Cardiac muscle cell (in vitro differentiated cells and primary cell): ENCODE data around the gene FPR2. TPM values are rescaled to one million over a fixed set of nuclear protein-coding genes. Genes with fewer than 3 reads are reported as not detected.

Source experiments
- DNase-seq, 2 donors: peaks; one replicate each; pipeline versions ENCODE4 v3.0.0 to v3.0.0-alpha.2; 2010 to 2017; ENCODE audit warnings: low read depth in 1 of 2, low spot score in 1 of 2
- H3K27ac ChIP-seq: fragments of 200-600 bp; sonication (generic); 2 replicates; pipeline ENCODE4 v1.5.1; 2016
- H3K27me3 ChIP-seq: fragments of 200-600 bp; sonication (generic); 2 replicates; pipeline ENCODE4 v1.6.0; 2016; ENCODE audit warnings: control low read depth
- H3K36me3 ChIP-seq: fragments of 200-600 bp; sonication (generic); 2 replicates; pipeline ENCODE4 v1.5.1; 2016; ENCODE audit warnings: control low read depth
- H3K4me1 ChIP-seq: fragments of 200-600 bp; sonication (generic); 2 replicates; pipeline ENCODE4 v1.8.1; 2017; ENCODE audit warnings: low read depth, mild to moderate bottlenecking, mixed run types
- H3K4me3 ChIP-seq: fragments of 200-600 bp; sonication (generic); 2 replicates; pipeline ENCODE4 v1.5.1; 2016; ENCODE audit warnings: mild to moderate bottlenecking
- H3K9me3 ChIP-seq: fragments of 200-600 bp; sonication (generic); 2 replicates; pipeline ENCODE4 v1.5.1; 2017; ENCODE audit warnings: low read depth, mild to moderate bottlenecking, control low read depth
- polyA plus RNA-seq: library from polyadenylated mRNA; unstranded; fragments of >200 nt; fragmentation: Nextera tagmentation; extraction: Ambion mirVana; gene quantifications from 2 replicates; pipeline ENCODE4 v1.2.1, GENCODE V29; 2016
- total RNA-seq: library from RNA; depleted of rRNA; stranded (reverse); fragments of >200 nt; gene quantifications from 2 replicates; pipeline ENCODE4 v1.2.3, GENCODE V29; 2016
- TF ChIP-seq, protein P1 (sequence below): IDR thresholded peaks from 2 replicates; pipeline ENCODE4 v1.5.1; 2012; ENCODE audit warnings: low read depth, mild to moderate bottlenecking, low read length

The FPR2 gene
- total RNA-seq (not detected in 2 replicates), polyA plus RNA-seq (not detected in 2 replicates)

GRCh38 chr19:51760697-51761356 lies at the start of gene FPR2:
Gene FPR2 (plus strand): TSS chr19:51761180. CDS start chr19:51768659, 7,479 bp downstream.
- TF ChIP-seq, protein P1, sequence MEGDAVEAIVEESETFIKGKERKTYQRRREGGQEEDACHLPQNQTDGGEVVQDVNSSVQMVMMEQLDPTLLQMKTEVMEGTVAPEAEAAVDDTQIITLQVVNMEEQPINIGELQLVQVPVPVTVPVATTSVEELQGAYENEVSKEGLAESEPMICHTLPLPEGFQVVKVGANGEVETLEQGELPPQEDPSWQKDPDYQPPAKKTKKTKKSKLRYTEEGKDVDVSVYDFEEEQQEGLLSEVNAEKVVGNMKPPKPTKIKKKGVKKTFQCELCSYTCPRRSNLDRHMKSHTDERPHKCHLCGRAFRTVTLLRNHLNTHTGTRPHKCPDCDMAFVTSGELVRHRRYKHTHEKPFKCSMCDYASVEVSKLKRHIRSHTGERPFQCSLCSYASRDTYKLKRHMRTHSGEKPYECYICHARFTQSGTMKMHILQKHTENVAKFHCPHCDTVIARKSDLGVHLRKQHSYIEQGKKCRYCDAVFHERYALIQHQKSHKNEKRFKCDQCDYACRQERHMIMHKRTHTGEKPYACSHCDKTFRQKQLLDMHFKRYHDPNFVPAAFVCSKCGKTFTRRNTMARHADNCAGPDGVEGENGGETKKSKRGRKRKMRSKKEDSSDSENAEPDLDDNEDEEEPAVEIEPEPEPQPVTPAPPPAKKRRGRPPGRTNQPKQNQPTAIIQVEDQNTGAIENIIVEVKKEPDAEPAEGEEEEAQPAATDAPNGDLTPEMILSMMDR = no peak
- no peaks in the 10 kb centered on the region for H3K9me3 ChIP-seq
- no peaks in the 10 kb centered on the region for H3K36me3 ChIP-seq
- no peaks in the 10 kb centered on the region for H3K27me3 ChIP-seq
- H3K27ac ChIP-seq = no peak within 1 kb of the TSS
- DNase-seq = no peak
- no peaks in the 10 kb centered on the region for H3K4me1 ChIP-seq
- H3K4me3 ChIP-seq = no peak within 1 kb of the TSS

DNA sequence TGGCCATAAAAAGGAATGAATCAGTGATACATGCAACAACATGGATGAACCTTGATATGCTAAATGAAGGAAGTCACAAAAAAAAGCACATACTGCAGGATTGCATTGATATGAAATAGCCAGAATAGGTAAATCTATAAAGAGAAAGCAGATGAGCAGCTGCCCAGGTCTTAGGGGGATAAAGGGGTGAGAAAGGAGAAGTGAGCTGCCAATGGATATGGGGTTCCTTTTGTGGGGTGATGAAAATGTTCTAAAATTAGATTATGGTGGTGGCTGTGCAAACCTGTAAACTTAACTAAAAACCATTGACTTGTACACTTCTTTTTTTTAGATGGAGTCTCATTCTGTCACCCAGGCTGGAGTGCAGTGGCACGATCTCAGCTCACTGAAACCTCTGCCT lies 49.3 kb upstream of the FPR2 start:
- no peak overlapping the region for H3K27ac ChIP-seq
- H3K27me3 ChIP-seq = peaks cover 5% of the 10 kb centered on the region
- TF ChIP-seq, protein P1 = no peak

DNA sequence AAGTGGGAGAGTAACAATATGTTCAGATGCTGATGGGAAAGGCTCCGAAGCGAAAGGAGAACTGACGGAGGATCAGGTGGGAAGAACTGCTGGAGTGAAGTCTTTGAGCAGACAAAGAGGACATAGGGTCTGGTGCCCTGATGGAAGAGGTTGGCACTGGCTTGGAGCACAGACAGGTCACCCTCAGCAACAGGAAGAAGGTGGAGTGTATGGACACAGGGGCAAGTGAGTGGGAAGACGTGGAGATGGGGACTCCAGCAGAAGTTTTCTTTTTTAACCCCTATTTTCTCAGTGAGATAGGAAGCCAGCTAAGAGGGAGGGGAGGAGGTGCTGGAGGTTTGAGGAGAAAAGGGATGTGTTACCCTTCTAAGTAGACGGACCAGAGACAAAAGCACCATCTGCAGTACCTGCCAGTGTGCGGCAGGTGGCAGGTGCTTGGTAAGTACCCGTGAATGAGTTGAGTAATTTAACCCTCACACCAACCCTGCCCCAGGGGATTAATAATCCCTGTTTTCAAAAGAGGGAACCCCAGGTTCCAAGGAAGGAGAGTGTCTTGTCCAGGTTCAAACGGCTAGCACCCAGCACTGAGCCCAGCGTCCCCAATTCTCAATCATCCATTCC lies 48.4 kb upstream of the FPR2 start:
- peaks cover 13% of the 10 kb centered on the region for H3K27me3 ChIP-seq
- no peaks in the 10 kb centered on the region for H3K36me3 ChIP-seq
- H3K9me3 ChIP-seq = no peaks in the 10 kb centered on the region
- H3K4me3 ChIP-seq = no peak overlapping the region
- H3K4me1 ChIP-seq = no peaks in the 10 kb centered on the region
- H3K27ac ChIP-seq = no peak overlapping the region
- TF ChIP-seq, protein P1 = peak; percentile 43
- DNase-seq = peak in 1 of 2 donors; percentile 71

More for the DNA sequence above, 49.3 kb upstream of the FPR2 start:
- peaks cover 3% of the 10 kb centered on the region for H3K36me3 ChIP-seq
- H3K4me3 ChIP-seq = no peak overlapping the region
- H3K9me3 ChIP-seq = no peaks in the 10 kb centered on the region
- no peak for DNase-seq
- no peaks in the 10 kb centered on the region for H3K4me1 ChIP-seq

DNA sequence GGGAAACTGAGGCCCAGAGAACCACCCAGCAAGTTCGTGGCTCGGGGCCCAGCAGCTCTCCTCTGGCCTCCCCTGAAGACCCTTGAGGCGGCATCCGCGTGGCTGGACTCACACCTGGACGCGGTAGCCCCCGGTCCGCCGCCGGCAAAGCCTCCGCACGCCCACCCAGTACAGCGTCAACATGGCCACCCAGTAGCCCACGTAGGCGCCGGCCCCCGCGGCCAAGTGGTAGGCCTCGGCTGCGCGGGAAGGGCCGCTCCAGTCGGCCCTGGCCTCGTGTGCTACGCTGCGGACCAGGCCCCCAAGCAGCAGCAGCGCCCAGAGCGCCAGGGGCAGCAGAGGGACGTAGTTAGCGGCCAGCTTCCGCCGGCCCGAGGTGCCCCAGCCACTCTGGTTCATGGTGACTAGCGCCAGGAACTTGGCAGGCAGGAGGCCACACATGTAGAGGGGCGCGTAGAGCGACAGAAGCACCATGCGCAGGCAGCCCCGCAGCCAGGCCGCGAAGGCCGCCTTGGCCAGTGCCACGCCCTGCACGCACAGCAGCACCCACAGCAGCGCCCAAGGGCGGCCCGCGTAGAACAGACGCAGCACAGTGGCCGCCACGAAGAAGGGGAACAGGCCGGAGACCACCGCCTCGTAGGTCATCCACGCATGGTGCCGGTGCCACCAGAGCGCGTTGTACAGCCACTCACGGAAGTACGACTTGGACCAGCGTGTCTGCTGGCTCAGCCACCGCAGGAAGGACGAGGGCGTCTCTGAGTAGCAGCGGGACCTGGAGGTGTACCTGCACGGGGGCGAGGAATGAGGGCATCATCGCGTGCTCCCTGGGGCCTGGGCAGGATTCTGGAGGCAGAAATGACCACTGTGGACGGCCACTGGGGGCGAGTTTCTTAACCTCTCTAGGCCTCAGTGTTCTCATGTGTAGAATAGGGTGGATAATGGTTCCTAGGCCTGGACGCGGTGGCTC lies 47.4 kb upstream of the FPR2 start:
- Histone ChIP-seq H3K36me3 (no peaks in the 10 kb centered on the region), H3K9me3 (no peaks in the 10 kb centered on the region), H3K27me3 (peaks cover 24% of the 10 kb centered on the region), H3K4me3 (no peak overlapping the region), H3K27ac (no peak overlapping the region), H3K4me1 (no peaks in the 10 kb centered on the region)
- TF ChIP-seq, protein P1 = no peak
- no peak for DNase-seq

GRCh38 chr19:51714848-51715247 lies 46.1 kb upstream of the FPR2 start:
- DNase-seq = peak in 1 of 2 donors; percentile 42
- TF ChIP-seq, protein P1 = no peak
- no peaks in the 10 kb centered on the region for H3K9me3 ChIP-seq
- no peaks in the 10 kb centered on the region for H3K4me1 ChIP-seq
- no peak overlapping the region for H3K27ac ChIP-seq
- H3K36me3 ChIP-seq = no peaks in the 10 kb centered on the region
- H3K27me3 ChIP-seq = peaks cover 36% of the 10 kb centered on the region
- H3K4me3 ChIP-seq = no peak overlapping the region
